Endodermal cell (in vitro differentiated cells): Measurements from ENCODE around the gene CYP8B1. TPM values are rescaled to one million over a fixed set of nuclear protein-coding genes. Genes with fewer than 3 reads are reported as not detected.

Experiments
- DNase-seq: peaks from one replicate; pipeline ENCODE4 v3.0.0-alpha.2; 2017
- H3K27ac ChIP-seq: 2 replicates; pipeline ENCODE4 v1.5.1; 2013; ENCODE audit warnings: mild to moderate bottlenecking, low read depth, low read length, moderate library complexity
- H3K27me3 ChIP-seq: 2 replicates; pipeline ENCODE4 v1.6.1; 2013; ENCODE audit warnings: mild to moderate bottlenecking, low read length, moderate library complexity; ENCODE audit not compliant: insufficient read depth, control insufficient read depth, poor library complexity, severe bottlenecking
- H3K36me3 ChIP-seq: 2 replicates; pipeline ENCODE4 v1.7.0; 2013; ENCODE audit warnings: mild to moderate bottlenecking, low read length, moderate library complexity; ENCODE audit not compliant: control insufficient read depth, insufficient read depth
- H3K4me1 ChIP-seq: one replicate; pipeline ENCODE4 v1.7.0; 2013; ENCODE audit warnings: low read length; ENCODE audit not compliant: control insufficient read depth, insufficient read depth
- H3K4me3 ChIP-seq: 2 replicates; pipeline ENCODE4 v1.5.1; 2013; ENCODE audit warnings: mild to moderate bottlenecking, low read length, moderate library complexity
- H3K9ac ChIP-seq: 2 replicates; pipeline ENCODE4 v1.6.1; 2013; ENCODE audit warnings: mild to moderate bottlenecking, low read length, moderate library complexity; ENCODE audit not compliant: poor library complexity, severe bottlenecking; ENCODE audit errors: extremely low read depth
- H3K9me3 ChIP-seq: 2 replicates; pipeline ENCODE4 v1.6.1; 2013; ENCODE audit warnings: mild to moderate bottlenecking, low read length, moderate library complexity; ENCODE audit not compliant: control insufficient read depth
- H3K27ac Mint-ChIP-seq: 2 replicates; pipeline ENCODE4 v1.8.0; 2020; ENCODE audit warnings: mixed read lengths
- H3K27me3 Mint-ChIP-seq: 2 replicates; pipeline ENCODE4 v1.8.0; 2021; ENCODE audit warnings: mild to moderate bottlenecking, mixed read lengths; ENCODE audit not compliant: insufficient read depth
- H3K36me3 Mint-ChIP-seq: 2 replicates; pipeline ENCODE4 v1.8.0; 2020; ENCODE audit warnings: low read depth, mixed read lengths
- H3K4me1 Mint-ChIP-seq: 2 replicates; pipeline ENCODE4 v1.8.0; 2020; ENCODE audit warnings: mixed read lengths
- H3K4me3 Mint-ChIP-seq: 2 replicates; pipeline ENCODE4 v1.8.0; 2020; ENCODE audit warnings: mild to moderate bottlenecking, moderate library complexity, mixed read lengths
- H3K9me3 Mint-ChIP-seq: 2 replicates; pipeline ENCODE4 v1.8.0; 2020; ENCODE audit warnings: mild to moderate bottlenecking, mixed read lengths
- CTCF ChIP-seq: fragments of 200-600 bp; sonication (generic); conservative IDR thresholded peaks from 2 replicates; pipeline ENCODE4 v1.5.0; 2021; ENCODE audit warnings: antibody characterized with exemption, mild to moderate bottlenecking
- WGBS, 2 experiments: methylation state at CpG; one replicate each; pipeline versions ENCODE4 v1.1.5 to v1.1.7; 2013; ENCODE audit warnings: missing lambda C conversion rate in 2 of 2, mixed read lengths in 1 of 2; ENCODE audit not compliant: insufficient coverage in 1 of 2, insufficient read length in 1 of 2; 5-methylcytosine and 5-hydroxymethylcytosine counted together
- total RNA-seq, 2 donors: library from RNA; stranded (reverse); fragmentation: NEBNext Ultra II Directional in 1 of 2; extraction: Animal tissue kit (Norgen Biotek cat#: 25700) in 1 of 2; gene quantifications; 2 replicates in 1 of 2; 3 replicates in 1 of 2; pipeline ENCODE4 v1.2.1, GENCODE V29; 2021

Gene CYP8B1
- total RNA-seq, 2 donors from 2014 or later, result not detected

GRCh38 chr3:42873221-42873982, 2.3 kb downstream of the CYP8B1 start:
- no peaks in the 10 kb centered on the region for H3K36me3 Mint-ChIP-seq

GRCh38 chr3:42872718-42873117, 3.0 kb downstream of the CYP8B1 start:
- no peak for TF ChIP-seq CTCF
- H3K27me3 ChIP-seq, result no peaks in the 10 kb centered on the region
- WGBS, 2 experiments, result 81% methylated on average over 1 of the region's 1 CpG; no CpG with 5 or more reads in 1 of the 2 experiments
- no peaks in the 10 kb centered on the region for H3K4me1 ChIP-seq
- Mint-ChIP-seq H3K4me3 (no peak overlapping the region), H3K27me3 (peaks cover 24% of the 10 kb centered on the region), H3K4me1 (peaks cover 18% of the 10 kb centered on the region), H3K27ac (no peak overlapping the region), H3K36me3 (no peaks in the 10 kb centered on the region), H3K9me3 (no peaks in the 10 kb centered on the region)
- no peaks in the 10 kb centered on the region for H3K36me3 ChIP-seq
- no peak overlapping the region for H3K9ac ChIP-seq
- no peak overlapping the region for H3K4me3 ChIP-seq
- DNase-seq, result peak; percentile 20
- no peak overlapping the region for H3K27ac ChIP-seq
- H3K9me3 ChIP-seq, result no peaks in the 10 kb centered on the region

More at GRCh38 chr3:42873221-42873982, 2.3 kb downstream of the CYP8B1 start:
- Histone ChIP-seq H3K27me3 (no peaks in the 10 kb centered on the region), H3K4me1 (no peaks in the 10 kb centered on the region), H3K4me3 (no peak overlapping the region), H3K9me3 (no peaks in the 10 kb centered on the region), H3K9ac (no peak overlapping the region), H3K36me3 (no peaks in the 10 kb centered on the region), H3K27ac (no peak overlapping the region)
- Mint-ChIP-seq H3K4me3 (no peak overlapping the region), H3K4me1 (peaks cover 18% of the 10 kb centered on the region), H3K27ac (no peak overlapping the region), H3K9me3 (no peaks in the 10 kb centered on the region), H3K27me3 (peaks cover 24% of the 10 kb centered on the region)
- 78 to 90% methylated on average over 5 to 7 of the region's 9 CpGs for WGBS, 2 experiments
- no peak for TF ChIP-seq CTCF
- no peak for DNase-seq

- Mint-ChIP-seq H3K27me3 (peaks cover 24% of the 10 kb centered on the region), H3K27ac (no peak overlapping the region), H3K4me1 (peaks cover 10% of the 10 kb centered on the region), H3K9me3 (no peaks in the 10 kb centered on the region), H3K36me3 (no peaks in the 10 kb centered on the region), H3K4me3 (no peak overlapping the region)
- no peaks in the 10 kb centered on the region for H3K36me3 ChIP-seq
- peak; percentile 21 for DNase-seq
- no peak overlapping the region for H3K27ac ChIP-seq
- H3K9ac ChIP-seq, result no peak overlapping the region
- H3K4me3 ChIP-seq, result no peak overlapping the region
- TF ChIP-seq CTCF, result no peak
- WGBS, 2 experiments, result 84% methylated on average over 5 of the region's 5 CpGs; no CpG with 5 or more reads in 1 of the 2 experiments
- H3K4me1 ChIP-seq, result no peaks in the 10 kb centered on the region
- H3K9me3 ChIP-seq, result no peaks in the 10 kb centered on the region
- H3K27me3 ChIP-seq, result no peaks in the 10 kb centered on the region
Observed at GRCh38 chr3:42871592-42872196, 4.0 kb downstream of the CYP8B1 start.
